ENCODE measurements around the gene GMDS.

Gene GMDS

GRCh38 chr6:1607516-1608221, 637.7 kb downstream of the GMDS start:
- DNase-seq = no peak

DNA sequence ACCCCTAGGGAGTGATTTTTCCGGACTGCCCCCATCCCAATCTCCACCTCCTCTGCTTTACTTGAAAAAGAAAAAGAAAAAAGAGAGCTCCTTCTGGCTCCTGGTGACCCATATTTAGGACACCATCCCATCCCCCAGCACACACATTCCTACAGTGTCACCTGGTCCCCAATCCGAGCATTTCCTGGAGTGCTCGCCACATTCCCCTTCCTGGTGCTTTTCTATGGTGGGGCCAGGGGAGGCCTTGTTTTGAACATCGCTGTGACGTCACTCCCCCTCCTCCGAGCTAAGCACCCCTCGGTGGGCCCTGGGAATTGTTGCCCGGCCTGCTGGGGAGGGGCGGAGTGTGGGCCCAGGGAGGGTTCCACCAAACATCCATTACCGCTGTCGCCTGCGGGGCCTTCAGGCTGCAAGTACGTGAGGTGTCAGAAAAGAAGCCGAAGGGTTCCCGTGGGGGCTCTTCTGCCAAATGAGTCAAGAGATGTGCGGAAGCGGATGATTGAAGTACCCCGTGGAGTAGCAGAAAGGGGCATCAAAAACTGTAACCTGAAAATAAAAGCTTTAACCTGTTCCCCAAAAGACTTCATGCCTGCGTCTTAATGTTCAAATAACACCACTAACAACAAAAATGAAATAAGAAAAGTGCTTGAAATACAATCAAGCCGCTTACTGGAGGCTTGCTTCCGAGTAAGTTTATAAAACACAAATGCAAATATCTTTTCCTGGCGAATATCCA, 638.5 kb downstream of the GMDS start:
- DNase-seq = no peak

- no peak for DNase-seq
Observed at GRCh38 chr6:1605893-1606779, 639.3 kb downstream of the GMDS start.

DNA sequence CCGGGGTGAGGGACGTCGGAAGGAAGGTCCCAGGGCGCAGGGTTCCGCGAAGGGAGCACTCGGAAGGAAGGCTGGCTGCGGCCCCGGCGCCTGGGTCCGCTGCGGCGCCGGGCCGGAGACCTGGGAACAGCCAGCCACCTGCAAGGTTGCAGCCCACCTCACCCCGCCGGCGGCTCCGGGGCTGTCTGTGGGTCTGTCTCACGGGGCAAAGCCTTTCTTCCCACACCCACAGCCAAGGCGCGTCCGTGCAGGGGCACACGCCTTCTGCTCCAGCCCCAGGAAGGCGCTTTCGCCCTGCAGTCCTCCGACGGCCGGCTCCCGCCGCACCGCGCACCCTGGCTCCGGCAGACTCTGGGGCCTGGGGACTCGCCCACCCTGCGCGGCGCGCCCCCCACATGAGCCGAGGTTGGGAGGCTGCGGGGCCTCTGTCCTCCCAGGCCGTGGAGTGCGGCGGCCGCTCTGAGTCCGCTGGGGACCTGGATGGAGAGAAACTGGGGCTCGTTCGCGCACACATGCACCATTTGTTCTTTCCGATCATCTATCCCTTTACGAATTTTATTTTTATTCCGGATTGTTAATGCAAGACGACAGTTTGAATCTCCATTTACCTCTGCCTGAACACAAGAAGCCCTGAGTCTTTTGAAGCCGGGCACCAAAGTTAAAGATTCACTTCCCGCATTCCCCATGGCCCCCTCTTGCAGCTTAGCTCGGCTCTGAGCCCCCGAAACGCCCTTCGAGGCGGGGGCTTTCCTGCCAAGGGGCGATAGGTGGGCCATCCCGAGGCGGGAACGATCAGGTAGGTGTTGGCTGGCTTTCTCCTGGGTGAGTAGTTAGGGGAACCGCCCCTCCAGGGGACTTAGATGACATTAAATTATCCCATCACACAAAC, 640.2 kb downstream of the GMDS start:
- no peak for DNase-seq

DNA sequence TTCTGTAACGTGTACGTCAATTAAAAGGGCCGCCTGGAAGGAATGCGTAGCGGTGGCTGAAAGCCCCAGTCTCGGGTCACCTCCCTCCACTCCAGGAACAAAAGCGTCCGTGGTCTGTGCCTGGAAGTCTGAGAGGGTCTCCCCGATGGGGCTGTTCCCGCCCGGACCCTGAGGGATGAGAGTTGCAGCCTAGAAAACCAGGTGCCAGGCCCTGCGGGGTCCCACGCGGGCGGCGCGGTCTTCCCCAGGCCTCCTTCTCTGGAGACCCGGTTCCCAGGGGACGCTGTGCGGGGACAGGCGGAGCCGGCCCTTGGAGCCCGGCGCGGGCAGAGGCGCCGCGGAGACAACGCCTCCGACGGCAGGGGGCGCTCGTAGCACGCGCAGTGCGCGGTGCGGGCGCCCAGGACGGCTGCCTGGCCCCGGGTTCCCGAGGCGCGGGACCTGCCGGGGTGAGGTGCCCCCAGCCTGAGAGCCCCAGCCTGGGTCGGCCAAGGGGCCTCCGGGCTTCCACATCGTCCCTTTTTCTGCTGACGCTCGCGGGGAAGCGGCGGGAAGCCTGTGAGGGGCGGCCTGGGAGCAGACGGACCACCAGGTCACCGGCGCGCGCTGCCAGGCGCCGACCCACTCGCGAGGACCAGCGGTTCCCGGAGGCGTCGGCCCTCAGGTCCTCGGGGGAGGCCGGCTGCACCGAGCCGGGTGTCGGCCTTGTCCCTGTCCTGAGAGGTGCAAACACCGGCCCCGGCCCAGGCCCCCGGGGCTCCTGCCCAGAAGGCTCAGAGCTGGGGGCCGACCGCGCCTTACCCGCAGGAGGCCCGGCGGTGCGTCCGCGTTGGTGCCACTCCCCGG, 641.0 kb downstream of the GMDS start:
- peak; percentile 64 for DNase-seq

GRCh38 chr6:1603708-1604107, 641.7 kb downstream of the GMDS start:
- no peak for DNase-seq

GRCh38 chr6:1602049-1602713, 643.2 kb downstream of the GMDS start:
- DNase-seq = no peak

GRCh38 chr6:1601158-1602048, 644.0 kb downstream of the GMDS start:
- no peak for DNase-seq

GRCh38 chr6:1600764-1601157, 644.6 kb downstream of the GMDS start:
- no peak for DNase-seq

GRCh38 chr6:1600063-1600763, 645.2 kb downstream of the GMDS start:
- no peak for DNase-seq

DNA sequence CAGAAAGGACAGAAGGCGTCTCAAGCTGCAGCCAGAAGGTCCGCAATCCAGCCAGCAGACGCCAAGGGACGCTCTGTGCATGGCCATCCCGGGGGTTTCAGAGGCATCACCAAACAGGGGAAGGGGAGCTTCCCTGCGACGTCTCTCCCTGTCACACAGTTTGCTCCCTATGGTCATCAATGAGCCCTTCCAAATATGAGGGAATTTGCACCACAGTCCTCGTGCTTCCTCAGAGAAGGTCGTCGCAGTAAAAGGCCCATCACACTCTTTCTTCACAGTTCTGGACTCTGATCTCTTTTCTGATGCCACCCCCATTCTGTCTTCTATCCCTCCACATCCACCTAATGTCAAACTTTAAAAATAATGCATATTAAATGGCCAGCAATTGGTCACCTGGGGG, 645.9 kb downstream of the GMDS start:
- no peak for DNase-seq

GRCh38 chr6:1598886-1599285, 646.5 kb downstream of the GMDS start:
- DNase-seq = no peak

DNA sequence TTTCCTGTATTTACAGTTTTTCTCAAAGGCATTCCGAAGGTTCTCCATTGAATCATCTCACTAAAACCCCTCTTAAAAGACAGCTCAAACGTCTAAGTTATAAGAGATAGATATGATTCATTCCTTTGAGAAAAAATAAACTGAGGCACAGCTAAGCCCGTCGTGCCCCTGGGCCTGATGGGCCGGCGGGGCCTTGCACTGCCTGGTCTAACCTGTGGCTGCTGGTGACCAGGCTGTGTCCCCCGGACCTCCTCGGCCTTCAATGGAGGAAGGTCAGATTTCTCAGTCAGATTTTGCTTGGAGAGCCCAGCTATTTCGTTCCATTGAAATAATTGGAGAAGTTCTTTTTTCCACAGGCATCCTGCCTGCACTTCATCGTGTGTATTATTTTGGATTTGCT, 647.0 kb downstream of the GMDS start:
- DNase-seq = no peak

GRCh38 chr6:1597924-1598323, 647.5 kb downstream of the GMDS start:
- no peak for DNase-seq

DNA sequence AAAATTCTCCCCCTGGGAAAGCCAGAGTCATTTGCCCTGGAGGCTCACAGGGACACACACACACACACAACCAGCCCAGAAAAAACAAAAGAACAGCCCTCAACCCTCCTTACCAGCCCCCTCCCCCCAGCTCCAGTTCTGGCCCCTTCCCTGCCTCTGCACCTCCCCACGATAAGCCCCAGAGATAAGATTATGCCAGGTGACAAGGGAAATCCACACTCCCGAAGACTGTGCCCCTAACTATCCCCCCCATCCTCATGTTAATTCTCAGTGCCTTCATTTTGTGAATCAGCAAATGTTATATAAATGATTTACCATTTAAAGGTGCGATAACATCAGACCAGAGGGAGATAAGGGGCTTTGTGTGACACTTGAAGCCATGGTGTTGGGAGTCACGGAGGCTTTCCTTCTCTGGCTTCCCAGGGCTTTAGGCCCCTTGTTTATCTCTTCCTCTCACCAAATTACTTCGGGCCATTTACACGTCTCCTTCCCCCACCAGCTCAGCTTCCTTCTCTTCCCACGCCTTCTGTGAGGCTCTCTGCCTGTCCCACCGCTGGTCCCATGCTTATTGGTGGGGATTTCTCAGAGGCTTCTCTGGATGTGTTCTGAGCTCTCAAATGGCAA, 648.2 kb downstream of the GMDS start:
- no peak for DNase-seq

DNA sequence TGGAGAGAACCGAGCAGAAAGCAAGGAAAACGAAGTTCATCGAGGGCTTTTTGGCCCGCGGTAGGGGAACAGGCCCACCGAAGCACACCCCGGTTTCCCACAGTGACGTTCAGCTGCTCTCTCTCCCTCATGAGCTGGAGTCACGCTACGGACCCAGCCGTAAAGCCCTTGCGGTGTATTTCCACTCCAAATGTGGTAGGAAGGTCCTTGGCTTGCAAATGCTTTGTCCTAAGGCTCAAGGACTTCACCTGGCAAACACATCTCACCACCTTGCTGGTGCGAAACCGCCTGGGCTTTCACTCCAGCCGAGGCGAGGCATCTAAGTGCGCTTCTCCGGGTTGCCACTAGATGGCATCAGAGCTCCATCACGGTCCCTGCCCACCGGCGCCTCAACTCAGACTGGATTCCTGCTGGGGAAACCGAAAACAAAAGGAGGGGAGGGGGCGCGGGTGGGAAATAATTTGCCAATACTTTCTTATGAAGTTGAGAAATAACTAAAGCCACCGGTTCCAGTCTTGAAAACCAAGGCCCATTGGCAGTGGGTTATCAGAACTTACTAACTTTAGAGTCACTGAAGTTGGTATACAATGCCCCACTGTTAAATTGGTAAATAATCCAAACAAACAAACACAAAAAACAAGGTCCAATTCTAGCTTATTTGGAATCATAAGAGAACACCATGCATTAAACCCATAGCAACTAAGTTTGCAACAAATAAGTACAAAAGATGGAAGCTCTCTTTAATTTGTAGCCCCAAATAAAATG, 649.1 kb downstream of the GMDS start:
- peak; percentile 55 for DNase-seq

- no peak for DNase-seq
Observed at GRCh38 chr6:1595271-1596087, 649.9 kb downstream of the GMDS start.
